WI38 (cell line): ENCODE measurements around the gene IL11.

Source experiments
- H3K4me3 ChIP-seq: 2 replicates; pipeline ENCODE4 v1.5.1; 2011; ENCODE audit warnings: low read depth, mild to moderate bottlenecking, control low read depth, low read length
- CTCF ChIP-seq: IDR thresholded peaks from 2 replicates; pipeline ENCODE4 v1.5.1; 2012; ENCODE audit warnings: low read depth, mild to moderate bottlenecking, control low read depth, low read length

The IL11 gene

GRCh38 chr19:55322204-55322885 lies 47.9 kb downstream of the IL11 start:
- no peak overlapping the region for H3K4me3 ChIP-seq
- no peak for TF ChIP-seq CTCF

DNA sequence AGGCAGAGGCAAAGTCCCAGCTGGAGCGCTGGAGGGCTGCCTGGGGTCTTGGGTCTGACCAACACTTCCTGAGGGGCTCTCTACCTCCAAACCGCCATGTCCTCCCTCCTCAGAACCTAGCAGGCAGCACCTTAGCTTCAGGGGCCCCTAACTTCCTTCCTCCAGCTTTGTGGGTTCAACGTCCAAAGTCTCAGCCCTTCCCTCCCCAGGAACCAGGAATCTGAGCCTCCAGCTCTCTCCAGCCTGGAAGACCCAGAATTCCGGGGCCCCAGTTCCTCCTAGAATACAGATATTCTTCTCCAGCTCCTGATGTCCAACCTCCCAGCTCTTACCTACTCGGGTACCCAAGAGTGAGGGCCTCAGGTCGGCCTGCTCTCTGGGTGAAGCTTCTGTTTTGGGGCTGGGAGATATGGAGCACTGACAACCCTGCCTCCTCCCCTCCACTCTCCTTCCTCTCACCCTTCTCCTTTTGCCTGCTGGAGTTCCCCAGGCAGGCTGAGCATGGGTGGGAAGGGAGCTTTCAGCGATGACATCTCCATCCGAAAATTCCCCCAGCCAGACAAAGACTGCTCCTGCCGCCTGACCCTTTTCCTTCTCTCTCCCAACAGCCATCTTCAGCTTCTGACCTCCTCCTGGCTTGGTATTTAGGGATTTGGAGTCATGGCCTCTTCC lies 48.7 kb downstream of the IL11 start:
- no peak overlapping the region for H3K4me3 ChIP-seq
- no peak for TF ChIP-seq CTCF

GRCh38 chr19:55320844-55321419 lies 49.3 kb downstream of the IL11 start:
- no peak overlapping the region for H3K4me3 ChIP-seq
- TF ChIP-seq CTCF, result no peak

DNA sequence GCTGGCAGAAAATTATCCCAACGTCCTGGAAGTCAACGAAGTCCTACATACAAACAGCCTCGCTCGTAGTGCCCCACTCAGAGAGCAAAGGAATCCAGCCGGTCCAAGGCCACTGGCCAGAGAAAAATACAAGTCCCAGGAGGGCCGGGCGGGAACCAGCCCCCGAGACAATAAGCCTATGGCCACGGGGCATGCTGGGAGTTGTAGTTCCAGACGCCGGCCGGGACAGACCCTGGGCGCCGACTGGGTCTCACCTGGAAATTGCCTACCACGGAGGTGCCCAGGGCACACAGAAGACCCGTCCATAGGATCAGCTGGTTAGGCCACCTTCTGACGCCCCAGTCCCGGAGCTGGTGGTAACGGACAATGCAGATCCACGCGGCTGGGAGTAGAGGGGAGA lies 50.5 kb downstream of the IL11 start:
- TF ChIP-seq CTCF, result no peak
- H3K4me3 ChIP-seq, result no peak overlapping the region

DNA sequence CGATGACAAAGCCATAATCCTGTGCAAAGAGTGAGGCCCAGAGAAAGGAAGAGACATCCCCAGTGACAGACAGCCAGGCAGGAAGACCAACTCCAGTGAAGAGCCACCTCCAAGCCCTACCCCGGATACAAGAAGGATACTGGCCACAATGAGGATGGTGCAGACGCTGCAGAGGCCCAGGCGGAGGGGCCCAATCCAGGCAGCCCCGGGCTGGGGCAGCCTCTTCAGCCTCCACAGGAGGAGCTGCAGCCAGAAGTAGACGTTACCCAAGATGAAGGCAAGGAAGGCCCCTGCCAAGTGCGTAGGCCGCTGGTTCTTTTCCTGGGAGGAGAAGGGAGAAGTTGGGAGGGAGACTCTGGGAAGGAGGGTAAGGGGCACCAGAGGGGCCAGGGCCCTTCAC lies 53.6 kb downstream of the IL11 start:
- no peak for TF ChIP-seq CTCF
- H3K4me3 ChIP-seq, result no peak overlapping the region

GRCh38 chr19:55315956-55316525 lies 54.2 kb downstream of the IL11 start:
- TF ChIP-seq CTCF, result no peak
- H3K4me3 ChIP-seq, result no peak overlapping the region

- no peak overlapping the region for H3K4me3 ChIP-seq
- no peak for TF ChIP-seq CTCF
Measured at GRCh38 chr19:55314396-55314795, 55.9 kb downstream of the IL11 start.
